C4-2B (cell line): ENCODE measurements around the gene SCYL1.
A peak's percentile ranks its signal among the peaks of the same experiment; 100 is the strongest.

ENCODE experiments used
- H3K27ac ChIP-seq: fragments of 450-650 bp; 2 replicates; pipeline ENCODE4 v1.5.1; 2017
- ZFX ChIP-seq: fragments of 450-650 bp; IDR thresholded peaks from 2 replicates; pipeline ENCODE4 v1.6.1; 2017
- TF ChIP-seq, protein P1 (sequence below): fragments of 450-650 bp; conservative IDR thresholded peaks from 2 replicates; pipeline ENCODE4 v1.5.1; 2017; ENCODE audit warnings: mild to moderate bottlenecking

The SCYL1 gene

GRCh38 chr11:65558002-65558929 is 33.4 kb downstream of the SCYL1 start, which contains the start of gene LTBP3:
Gene LTBP3, minus strand, starts transcription at chr11:65558359. Its CDS starts 400 bp downstream, at chr11:65557959.
- peak within 1 kb of the TSS; percentile 68 for H3K27ac ChIP-seq
- TF ChIP-seq, protein P1, sequence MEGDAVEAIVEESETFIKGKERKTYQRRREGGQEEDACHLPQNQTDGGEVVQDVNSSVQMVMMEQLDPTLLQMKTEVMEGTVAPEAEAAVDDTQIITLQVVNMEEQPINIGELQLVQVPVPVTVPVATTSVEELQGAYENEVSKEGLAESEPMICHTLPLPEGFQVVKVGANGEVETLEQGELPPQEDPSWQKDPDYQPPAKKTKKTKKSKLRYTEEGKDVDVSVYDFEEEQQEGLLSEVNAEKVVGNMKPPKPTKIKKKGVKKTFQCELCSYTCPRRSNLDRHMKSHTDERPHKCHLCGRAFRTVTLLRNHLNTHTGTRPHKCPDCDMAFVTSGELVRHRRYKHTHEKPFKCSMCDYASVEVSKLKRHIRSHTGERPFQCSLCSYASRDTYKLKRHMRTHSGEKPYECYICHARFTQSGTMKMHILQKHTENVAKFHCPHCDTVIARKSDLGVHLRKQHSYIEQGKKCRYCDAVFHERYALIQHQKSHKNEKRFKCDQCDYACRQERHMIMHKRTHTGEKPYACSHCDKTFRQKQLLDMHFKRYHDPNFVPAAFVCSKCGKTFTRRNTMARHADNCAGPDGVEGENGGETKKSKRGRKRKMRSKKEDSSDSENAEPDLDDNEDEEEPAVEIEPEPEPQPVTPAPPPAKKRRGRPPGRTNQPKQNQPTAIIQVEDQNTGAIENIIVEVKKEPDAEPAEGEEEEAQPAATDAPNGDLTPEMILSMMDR, result no peak
- peak; percentile 26; the same call in 1 of the 2 replicates for TF ChIP-seq ZFX

GRCh38 chr11:65558930-65559509 is 34.1 kb downstream of the SCYL1 start:
- TF ChIP-seq ZFX, result no peak
- TF ChIP-seq, protein P1, result no peak
- H3K27ac ChIP-seq, result peak overlapping the region; percentile 68

DNA sequence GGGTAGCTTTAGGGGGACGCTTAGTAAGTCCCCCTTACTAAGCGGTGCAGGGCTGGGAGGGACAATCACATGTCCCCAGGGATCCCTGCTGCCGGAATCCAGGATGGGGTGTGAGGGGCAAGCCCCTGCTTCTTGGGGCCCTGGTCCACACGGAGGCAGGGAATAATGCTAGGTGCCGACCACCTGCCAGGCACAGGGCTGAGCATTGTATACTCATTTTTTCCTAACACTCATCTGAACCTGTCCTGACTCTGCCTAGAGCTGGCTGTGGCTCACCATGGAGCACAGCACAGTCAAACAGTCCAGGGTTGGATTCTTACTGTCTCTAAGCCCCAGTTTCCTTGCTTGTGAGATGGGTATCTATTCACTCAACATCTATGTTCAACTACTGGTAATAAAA is 34.7 kb downstream of the SCYL1 start:
- no peak for TF ChIP-seq ZFX
- TF ChIP-seq, protein P1, result no peak
- peak overlapping the region; percentile 68 for H3K27ac ChIP-seq

- H3K27ac ChIP-seq, result peak overlapping the region; percentile 68
- TF ChIP-seq ZFX, result no peak
- TF ChIP-seq, protein P1, result no peak
Observed at GRCh38 chr11:65559951-65560537, 35.2 kb downstream of the SCYL1 start.

DNA sequence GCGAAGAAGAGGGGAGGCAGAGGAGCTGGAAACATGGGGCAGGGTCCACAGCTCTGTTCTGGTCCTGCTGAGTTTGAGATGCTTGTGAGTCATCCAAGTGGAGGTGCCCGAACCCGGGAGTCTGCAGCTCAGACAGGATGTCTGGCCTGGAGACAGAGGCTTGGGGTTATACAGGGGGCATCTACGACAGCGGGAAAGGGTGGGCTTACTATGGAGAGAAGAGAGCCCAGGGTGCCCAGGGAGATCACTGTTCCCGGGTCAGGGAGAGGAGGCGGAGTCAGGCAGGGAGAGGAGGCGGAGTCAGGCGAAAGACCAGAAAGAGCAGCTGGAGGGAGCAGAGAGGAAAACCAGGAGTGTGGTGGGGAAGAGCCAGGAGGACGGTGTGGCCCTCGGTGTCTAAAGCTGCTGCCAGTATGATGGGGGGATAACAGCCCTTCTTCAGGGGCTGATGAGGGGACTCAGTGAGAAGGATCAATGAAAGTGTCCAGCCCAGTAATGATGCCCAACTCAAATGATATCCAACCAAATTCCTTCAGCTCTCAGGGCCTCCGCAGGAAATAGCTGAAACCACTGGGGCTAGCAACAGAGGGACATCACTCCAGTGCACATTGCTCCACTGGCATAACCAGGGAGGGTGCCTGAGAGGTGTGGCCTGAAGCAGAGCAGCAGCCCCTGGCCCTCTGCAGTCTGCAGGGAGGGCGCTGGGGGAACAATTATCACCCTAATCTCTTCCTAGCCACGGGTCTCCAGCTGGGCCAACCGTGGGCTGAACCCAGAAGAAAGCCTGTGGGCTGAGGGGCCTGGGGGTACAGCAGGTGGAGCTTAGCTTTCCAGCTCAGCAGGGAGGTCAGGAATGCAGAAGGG is 35.9 kb downstream of the SCYL1 start:
- H3K27ac ChIP-seq, result peak overlapping the region; percentile 68; the same call in 1 of the 2 replicates
- TF ChIP-seq, protein P1, result no peak
- no peak for TF ChIP-seq ZFX

DNA sequence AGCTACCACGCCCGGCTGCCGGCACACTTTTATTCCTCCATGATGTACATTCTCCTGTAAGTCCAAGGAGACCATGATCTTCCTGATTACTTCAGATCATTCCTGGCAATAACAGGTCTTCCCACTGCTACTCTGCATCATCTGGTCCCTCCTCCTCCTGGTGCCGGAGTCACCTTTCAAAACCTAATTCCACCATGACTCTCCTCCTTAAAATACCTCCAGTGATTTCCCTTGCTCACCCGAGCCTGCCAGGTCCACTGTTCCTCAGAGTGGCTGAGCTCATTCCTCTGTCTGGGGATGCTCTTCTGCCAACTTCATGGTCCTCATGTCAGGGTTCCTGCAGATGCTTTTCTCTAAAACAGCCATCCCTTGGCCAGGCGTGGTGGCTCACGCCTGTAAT is 37.1 kb downstream of the SCYL1 start:
- TF ChIP-seq, protein P1, result no peak
- no peak for TF ChIP-seq ZFX
- no peak overlapping the region for H3K27ac ChIP-seq
